Measurements from ENCODE around the gene SLC25A21. TPM values are rescaled to one million over a fixed set of nuclear protein-coding genes. Genes with fewer than 3 reads are reported as not detected.

The SLC25A21 gene
- total RNA-seq, 1 donor from 2014 or later, result 0.81 TPM

GRCh38 chr14:36690311-36691040 lies 481.9 kb downstream of the SLC25A21 start:
- DNase-seq (ENCODE audit: low read depth), result no peak
- no peak overlapping the region for H3K4me3 ChIP-seq (ENCODE audit: low read depth, low read length)
- TF ChIP-seq CTCF (conservative IDR thresholded peaks at IDR 0.05; ENCODE audit: low read depth, low read length), result no peak

- no peak overlapping the region for H3K4me3 ChIP-seq (ENCODE audit: low read depth, low read length)
- no peak for DNase-seq (ENCODE audit: low read depth)
- no peak for TF ChIP-seq CTCF (conservative IDR thresholded peaks at IDR 0.05; ENCODE audit: low read depth, low read length)
These were observed 487.5 kb downstream of the SLC25A21 start for GRCh38 chr14:36684946-36685345.

GRCh38 chr14:36683083-36683724 lies 489.2 kb downstream of the SLC25A21 start:
- no peak for DNase-seq (ENCODE audit: low read depth)
- TF ChIP-seq CTCF (conservative IDR thresholded peaks at IDR 0.05; ENCODE audit: low read depth, low read length), result no peak
- H3K4me3 ChIP-seq (ENCODE audit: low read depth, low read length), result no peak overlapping the region

- no peak for TF ChIP-seq CTCF (conservative IDR thresholded peaks at IDR 0.05; ENCODE audit: low read depth, low read length)
- DNase-seq (ENCODE audit: low read depth), result no peak
- no peak overlapping the region for H3K4me3 ChIP-seq (ENCODE audit: low read depth, low read length)
These were observed 490.1 kb downstream of the SLC25A21 start for GRCh38 chr14:36682338-36682737.

- no peak for TF ChIP-seq CTCF (conservative IDR thresholded peaks at IDR 0.05; ENCODE audit: low read depth, low read length)
- H3K4me3 ChIP-seq (ENCODE audit: low read depth, low read length), result no peak overlapping the region
- no peak for DNase-seq (ENCODE audit: low read depth)
These were observed 496.2 kb downstream of the SLC25A21 start for GRCh38 chr14:36676236-36676635.

- no peak for DNase-seq (ENCODE audit: low read depth)
- no peak for TF ChIP-seq CTCF (conservative IDR thresholded peaks at IDR 0.05; ENCODE audit: low read depth, low read length)
- no peak overlapping the region for H3K4me3 ChIP-seq (ENCODE audit: low read depth, low read length)
These were observed 496.8 kb downstream of the SLC25A21 start for GRCh38 chr14:36675581-36675980.

- no peak for TF ChIP-seq CTCF (conservative IDR thresholded peaks at IDR 0.05; ENCODE audit: low read depth, low read length)
- DNase-seq (ENCODE audit: low read depth), result no peak
- no peak overlapping the region for H3K4me3 ChIP-seq (ENCODE audit: low read depth, low read length)
These were observed 497.7 kb downstream of the SLC25A21 start for GRCh38 chr14:36674659-36675058.

Data from epithelial cell of proximal tubule (primary cell).